ENCODE data around the gene BICD1.
A peak's percentile ranks its signal among the peaks of the same experiment; 100 is the strongest.

The BICD1 gene

GRCh38 chr12:32360956-32361355 lies 254.3 kb downstream of the BICD1 start:
- no peak for DNase-seq

GRCh38 chr12:32362892-32363291 lies 256.2 kb downstream of the BICD1 start:
- no peak for DNase-seq

GRCh38 chr12:32365473-32366064 lies 258.9 kb downstream of the BICD1 start:
- peak; percentile 47 to 50 for DNase-seq

GRCh38 chr12:32366714-32367113 lies 260.1 kb downstream of the BICD1 start:
- DNase-seq, result no peak

GRCh38 chr12:32367381-32367780 lies 260.7 kb downstream of the BICD1 start:
- no peak for DNase-seq

GRCh38 chr12:32369202-32369601 lies 262.6 kb downstream of the BICD1 start:
- DNase-seq, result no peak

- no peak for DNase-seq
Observed at GRCh38 chr12:32377344-32378055, 270.9 kb downstream of the BICD1 start.

- DNase-seq, result no peak
Observed at GRCh38 chr12:32379213-32379612, 272.6 kb downstream of the BICD1 start.

GRCh38 chr12:32379667-32380066 lies 273.0 kb downstream of the BICD1 start:
- no peak for DNase-seq

GRCh38 chr12:32382226-32382625 lies 275.6 kb downstream of the BICD1 start:
- no peak for DNase-seq

- no peak for DNase-seq
Observed at GRCh38 chr12:32390572-32391219, 284.0 kb downstream of the BICD1 start.

GRCh38 chr12:32395026-32395425 lies 288.4 kb downstream of the BICD1 start:
- no peak for DNase-seq

GRCh38 chr12:32397696-32398095 lies 291.0 kb downstream of the BICD1 start:
- DNase-seq, result no peak

- no peak for DNase-seq
Observed at GRCh38 chr12:32398181-32398580, 291.5 kb downstream of the BICD1 start.

GRCh38 chr12:32398816-32399369 lies 292.2 kb downstream of the BICD1 start:
- DNase-seq, result no peak

GRCh38 chr12:32399370-32400113 lies 292.9 kb downstream of the BICD1 start, which contains the start of gene FGD4:
FGD4 (plus strand) TSS chr12:32399558.
- peak; percentile 85 to 88 for DNase-seq

- DNase-seq, result peak in 1 of 2 experiments; percentile 10
Observed at GRCh38 chr12:32400114-32400672, 293.5 kb downstream of the BICD1 start.

- no peak for DNase-seq
Observed at GRCh38 chr12:32400866-32401265, 294.2 kb downstream of the BICD1 start.

GRCh38 chr12:32402170-32402569 lies 295.5 kb downstream of the BICD1 start:
- DNase-seq, result no peak

GRCh38 chr12:32402946-32403345 lies 296.3 kb downstream of the BICD1 start:
- no peak for DNase-seq

- no peak for DNase-seq
Observed at GRCh38 chr12:32407795-32408194, 301.1 kb downstream of the BICD1 start.

- no peak for DNase-seq
Observed at GRCh38 chr12:32413412-32413811, 306.8 kb downstream of the BICD1 start.

GRCh38 chr12:32418221-32418620 lies 311.6 kb downstream of the BICD1 start:
- DNase-seq, result no peak

All from SHP77 (cell line).